Globus pallidus (tissue), 1 donor: ENCODE data around the gene AGXT2.

ENCODE experiments used
- DNase-seq: peaks from one replicate; pipeline ENCODE4 v3.0.0-alpha.2; 2015; ENCODE audit warnings: low spot score

Gene AGXT2

GRCh38 chr5:35047785-35048404, at the start of gene AGXT2:
Gene AGXT2, minus strand, starts transcription at chr5:35047949. Its CDS starts 57 bp downstream, at chr5:35047892.
- no peak for DNase-seq

DNA sequence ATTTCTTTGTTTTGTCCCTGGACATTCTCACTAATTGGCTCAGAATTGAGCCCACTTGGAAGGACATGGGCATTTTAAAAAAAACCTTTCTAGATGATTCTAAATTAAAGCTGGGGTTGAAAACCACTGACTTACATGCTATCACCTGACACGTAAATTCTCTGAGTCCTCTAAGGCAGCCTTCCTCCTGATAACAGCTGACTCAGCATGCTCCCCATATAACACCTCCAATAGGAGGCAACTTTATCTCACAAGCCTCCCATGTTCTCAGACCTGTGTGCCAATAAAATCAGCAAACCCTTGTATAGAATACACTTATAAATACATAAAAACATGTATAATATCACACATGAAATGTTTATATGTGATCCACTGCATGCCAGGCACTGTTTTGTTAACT, 49.2 kb upstream of the AGXT2 start:
- DNase-seq: no peak

DNA sequence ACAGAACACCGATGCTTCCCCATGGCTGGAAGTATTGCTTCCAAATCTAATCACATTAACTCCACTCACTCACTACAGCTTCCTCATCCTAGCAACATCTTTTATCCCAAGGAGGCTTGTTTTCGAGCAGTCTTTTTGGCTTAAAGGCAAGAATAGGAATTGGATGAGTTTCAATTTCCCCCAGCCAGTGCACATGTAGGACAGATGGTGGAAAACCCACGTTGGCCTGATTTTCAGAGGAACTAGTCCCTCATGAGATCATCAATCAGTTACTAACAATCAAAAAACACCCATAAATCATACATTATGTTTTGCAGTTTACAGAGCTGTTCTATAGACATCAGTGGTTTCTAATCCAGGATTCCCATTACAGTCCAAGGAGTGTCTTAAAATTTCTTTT, 48.5 kb upstream of the AGXT2 start:
- no peak for DNase-seq

- no peak for DNase-seq
Measured at GRCh38 chr5:35095366-35095765, 47.6 kb upstream of the AGXT2 start.

- DNase-seq: no peak
Measured at GRCh38 chr5:35094948-35095347, 47.2 kb upstream of the AGXT2 start.

- no peak for DNase-seq
Measured at GRCh38 chr5:35092703-35093102, 45.0 kb upstream of the AGXT2 start.

DNA sequence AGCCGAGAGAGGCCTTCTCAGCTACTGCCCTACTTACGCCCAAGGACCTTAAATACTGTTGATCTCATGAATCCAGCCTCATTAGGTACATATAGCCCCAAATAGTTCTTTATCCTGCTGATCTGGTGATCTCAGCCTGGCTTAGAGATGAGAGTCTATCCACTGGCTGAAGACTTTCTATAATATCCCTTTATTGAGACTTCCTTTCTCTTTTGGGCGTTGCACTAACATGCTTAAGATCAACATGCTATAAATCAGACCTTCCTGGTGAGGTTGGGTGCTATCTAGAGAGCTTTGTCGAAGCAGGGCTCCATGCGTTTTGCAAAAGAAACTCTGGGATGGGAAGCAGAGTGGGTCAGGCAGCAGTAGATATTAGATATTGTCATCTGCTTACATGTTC, 44.0 kb upstream of the AGXT2 start:
- DNase-seq: no peak

DNA sequence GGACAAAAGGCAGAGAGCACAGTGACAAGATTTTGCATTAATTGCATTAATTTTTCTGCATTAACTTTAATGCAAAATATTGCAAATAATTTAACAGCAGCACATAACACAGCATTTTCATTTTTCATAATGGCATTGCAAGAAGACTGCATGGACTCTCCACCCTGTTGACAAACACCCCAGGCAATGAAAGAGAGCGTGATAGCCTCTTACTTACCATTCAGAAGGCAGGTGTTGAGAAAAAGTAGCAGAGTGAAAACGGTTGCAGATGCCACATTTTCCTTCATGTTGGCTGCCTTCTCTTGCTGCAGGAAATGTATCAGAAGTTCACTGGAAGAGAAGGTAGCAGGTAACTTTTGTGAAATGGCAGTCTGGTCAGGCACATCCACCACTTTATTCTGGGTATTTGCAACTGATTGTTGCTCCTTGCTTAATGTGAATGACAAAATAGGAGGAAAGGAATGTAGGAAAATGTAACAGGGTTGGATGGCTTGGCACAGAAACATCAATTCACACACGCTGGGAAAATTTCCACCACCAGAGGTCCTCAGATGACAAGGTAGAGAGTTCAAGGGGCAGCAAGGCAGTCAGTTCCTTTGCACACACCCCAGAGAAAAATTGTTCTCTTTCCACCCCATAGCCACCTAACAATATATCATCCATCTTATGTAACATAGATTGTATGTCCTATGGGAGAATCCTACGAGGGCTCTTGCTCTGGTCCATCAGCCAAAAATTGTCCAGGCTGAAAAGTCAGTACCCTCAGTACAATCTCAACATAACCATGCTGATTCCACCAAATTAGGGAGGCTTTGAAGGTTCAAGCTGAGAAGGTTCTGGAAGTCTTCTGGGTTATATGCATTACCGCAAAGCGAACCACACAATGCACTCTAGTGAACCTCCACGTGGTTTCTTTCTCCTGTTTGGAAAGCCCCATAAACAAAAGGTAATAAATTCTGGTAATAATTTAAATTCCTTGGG, 41.9 kb upstream of the AGXT2 start:
- peak; percentile 32 for DNase-seq

GRCh38 chr5:35087991-35088390, 40.2 kb upstream of the AGXT2 start:
- DNase-seq: no peak

DNA sequence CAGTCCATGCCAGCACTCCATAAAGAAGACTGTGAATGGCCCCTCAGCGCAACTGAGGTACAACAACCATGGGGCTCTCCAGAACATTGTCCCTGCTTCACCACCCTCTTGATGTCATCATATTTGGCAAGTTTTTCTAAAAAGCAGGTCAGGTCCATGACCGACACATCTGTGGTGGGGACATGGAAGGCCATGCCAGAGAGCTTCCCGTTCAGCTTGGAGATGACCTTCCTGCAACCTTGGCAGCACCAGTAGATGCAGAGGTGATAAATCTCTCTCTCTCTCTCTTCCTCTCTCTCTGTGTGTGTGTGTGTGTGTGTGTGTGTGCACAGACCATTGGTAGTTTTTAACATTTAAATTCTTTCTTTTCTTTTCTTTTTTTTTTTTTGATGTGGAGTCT, 35.4 kb upstream of the AGXT2 start:
- DNase-seq: no peak

DNA sequence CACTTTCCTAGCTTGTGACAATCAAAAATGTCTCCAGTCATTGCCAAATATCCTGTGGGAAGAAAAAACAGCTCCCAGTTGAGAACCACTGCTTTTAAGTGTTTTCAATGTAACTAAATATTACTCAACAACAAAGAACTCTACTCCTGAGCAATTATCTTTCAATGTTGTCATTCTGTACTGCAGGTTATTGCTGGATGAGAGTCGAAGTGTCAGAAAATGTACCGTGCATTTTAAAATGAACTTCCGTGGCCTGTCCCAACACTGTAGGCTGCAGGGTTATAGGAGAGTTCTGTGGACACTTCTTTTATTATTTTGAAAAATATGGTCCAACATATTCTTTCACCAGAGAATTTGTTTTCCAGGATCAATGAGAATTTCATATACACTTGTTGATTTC, 34.8 kb upstream of the AGXT2 start:
- no peak for DNase-seq

DNA sequence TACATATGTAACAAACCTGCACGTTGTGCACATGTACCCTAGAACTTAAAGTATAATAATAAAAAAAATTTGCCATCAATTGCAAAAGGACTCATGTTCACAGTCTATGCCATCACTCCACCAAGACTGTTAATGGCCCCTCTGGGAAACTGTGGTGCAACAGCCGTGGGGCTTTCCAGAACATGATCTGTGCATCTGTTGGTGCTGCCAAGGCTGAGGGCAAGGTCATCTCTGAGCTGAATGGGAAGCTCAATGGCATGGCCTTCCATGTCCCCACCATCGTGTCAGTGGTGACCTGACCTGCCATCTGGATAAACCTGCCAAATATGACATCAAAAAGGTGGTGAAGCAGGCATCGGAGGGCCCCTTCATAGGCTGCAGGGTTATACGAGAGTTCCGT, 33.4 kb upstream of the AGXT2 start:
- no peak for DNase-seq

- no peak for DNase-seq
Measured at GRCh38 chr5:35073160-35073559, 25.4 kb upstream of the AGXT2 start.

DNA sequence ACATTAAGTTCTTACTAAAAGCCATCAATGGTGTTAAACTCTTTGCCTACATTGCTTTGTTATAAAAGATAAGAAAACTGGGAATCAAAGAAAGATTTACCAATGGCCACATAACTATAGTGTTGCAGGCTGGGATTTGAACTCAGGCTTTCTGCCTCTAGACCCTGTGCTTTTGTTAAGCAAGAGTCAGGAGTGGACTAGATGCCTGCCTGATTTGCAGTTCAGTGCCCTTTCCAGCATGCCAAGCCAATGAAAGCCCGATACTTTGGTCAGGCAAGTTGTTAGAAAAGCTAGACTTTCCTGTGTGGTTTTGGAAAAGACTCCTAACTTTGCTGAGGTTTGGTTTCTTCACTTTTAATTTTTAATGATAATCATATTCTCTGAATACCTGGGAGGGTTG, 21.4 kb upstream of the AGXT2 start:
- DNase-seq: no peak

DNA sequence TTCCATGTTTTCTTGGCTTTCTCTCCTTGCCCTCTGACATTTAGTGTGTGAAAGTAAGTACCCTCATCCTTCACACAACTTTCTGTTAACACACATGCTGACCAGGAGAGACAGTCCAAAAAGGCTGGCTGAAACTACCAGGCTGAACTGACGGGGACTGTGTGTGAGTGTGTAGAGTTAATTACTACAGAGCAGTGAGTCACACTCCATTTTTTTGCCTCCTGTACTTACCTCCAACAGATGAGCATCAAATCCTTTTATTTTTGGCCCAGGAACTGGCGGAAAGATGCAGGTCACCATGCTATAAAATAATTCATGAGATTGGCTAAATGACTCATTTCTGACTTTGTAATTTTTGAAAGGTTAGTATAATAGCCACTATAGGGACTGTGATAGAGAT, 20.2 kb upstream of the AGXT2 start:
- no peak for DNase-seq

- no peak for DNase-seq
Measured at GRCh38 chr5:35066260-35066795, 18.6 kb upstream of the AGXT2 start.

DNA sequence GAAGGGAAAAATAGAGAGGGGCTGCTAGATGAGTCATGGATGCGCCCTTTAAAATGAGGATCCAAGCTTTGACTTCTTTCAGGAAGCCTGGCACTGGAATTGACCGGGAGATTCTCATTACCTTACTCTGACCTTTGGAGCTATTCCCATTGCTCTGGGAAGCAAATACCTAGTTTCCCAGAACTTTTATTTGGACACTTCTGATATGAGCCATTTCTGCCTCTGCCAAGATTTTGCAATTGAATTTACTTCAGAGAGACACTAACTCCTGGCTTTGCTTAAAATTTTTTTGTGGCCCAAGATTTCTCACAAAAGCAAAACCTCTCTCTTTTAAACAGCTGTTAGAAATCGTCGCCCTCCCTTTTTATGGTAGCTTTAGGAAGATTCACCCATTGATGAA, 15.7 kb upstream of the AGXT2 start:
- DNase-seq: no peak

DNA sequence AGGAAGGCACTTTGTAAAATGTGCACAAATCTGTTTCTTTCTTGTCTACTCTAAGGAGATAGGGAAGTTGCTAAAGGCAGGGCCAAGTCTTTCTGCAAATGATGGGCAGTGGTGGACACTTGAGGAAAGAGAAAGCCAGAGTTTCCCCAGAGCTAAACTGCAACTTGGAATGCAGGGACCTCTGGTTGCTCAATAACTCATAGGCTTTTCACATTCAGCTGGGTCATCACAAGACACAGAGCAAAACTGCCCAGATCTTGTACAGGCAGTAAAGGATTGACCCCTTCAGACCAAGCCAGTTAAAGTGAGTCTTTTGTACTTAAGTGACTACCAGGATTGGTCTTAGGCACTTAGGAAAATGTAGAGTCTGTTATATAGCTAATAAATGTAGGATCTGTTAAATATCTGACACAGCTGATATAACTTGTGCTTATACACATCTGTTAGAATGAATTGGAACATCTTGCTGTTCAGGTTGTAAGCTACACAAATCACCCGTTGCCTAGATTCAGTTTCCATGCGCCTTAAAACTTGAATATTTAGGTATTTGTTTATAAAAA, 13.5 kb upstream of the AGXT2 start:
- DNase-seq: no peak

- no peak for DNase-seq
Measured at GRCh38 chr5:35060236-35060635, 12.5 kb upstream of the AGXT2 start.

DNA sequence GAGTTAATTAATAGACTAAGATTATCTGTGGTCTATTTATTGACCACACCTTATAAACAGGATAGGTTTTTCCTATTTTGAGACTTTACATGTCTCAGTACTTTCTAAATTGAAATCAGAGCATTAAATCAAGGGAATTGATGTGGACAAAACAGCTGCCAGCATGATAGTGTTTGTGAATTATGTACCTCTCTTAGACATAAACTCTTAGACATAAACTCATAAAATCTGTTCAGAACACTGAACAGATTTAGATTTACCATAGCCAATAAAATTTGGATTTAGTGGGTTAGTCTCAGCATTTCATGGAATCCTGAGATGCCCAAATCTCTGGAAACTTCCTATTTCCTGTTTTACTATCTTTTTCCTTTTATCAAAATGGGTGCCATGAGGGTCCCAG, 11.5 kb upstream of the AGXT2 start:
- no peak for DNase-seq

- DNase-seq: peak; percentile 15
Measured at GRCh38 chr5:35058374-35058788, 10.6 kb upstream of the AGXT2 start.

DNA sequence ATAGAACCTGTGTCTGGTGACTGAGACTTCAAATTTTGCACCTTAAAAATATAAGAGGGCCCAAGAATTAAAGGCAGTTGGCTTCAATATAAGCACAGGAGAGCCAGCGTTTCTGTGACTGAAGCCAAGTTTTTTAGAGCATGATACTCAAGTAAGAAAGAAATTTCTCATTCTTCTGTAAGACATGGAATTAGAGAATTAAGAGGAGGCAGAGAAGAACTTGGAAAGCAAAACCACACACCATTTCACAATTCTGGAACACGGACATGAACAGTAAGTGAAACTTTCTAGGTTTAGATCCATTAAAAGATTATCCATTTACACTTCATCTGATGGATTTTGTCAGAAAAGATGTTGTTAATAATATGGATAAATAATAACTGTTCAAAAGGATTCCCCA, 8.9 kb upstream of the AGXT2 start:
- DNase-seq: no peak

DNA sequence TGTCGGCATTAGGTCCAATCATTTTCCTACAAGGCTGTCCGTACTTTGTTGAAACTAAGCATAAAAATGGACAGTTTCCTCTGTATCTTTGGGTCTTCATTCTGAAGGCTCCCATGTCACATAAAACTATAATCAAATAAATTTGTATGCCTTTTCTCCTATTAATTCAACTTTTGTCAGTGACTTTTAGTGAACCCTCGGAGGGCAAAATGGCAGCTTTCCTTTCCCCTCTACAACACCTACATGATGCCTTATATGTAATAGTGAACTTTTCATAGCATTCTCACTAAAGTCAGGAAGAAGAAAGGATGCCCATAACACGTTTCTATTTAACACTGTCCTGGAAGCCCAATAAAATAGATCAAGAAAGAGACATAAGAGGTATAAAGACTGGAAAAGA, 5.1 kb upstream of the AGXT2 start:
- DNase-seq: no peak
